ENCODE measurements around the gene MS4A18. TPM values are rescaled to one million over a fixed set of nuclear protein-coding genes. Genes with fewer than 3 reads are reported as not detected.
"Not testable (repeated sequence)": the region's sequence is repeated elsewhere in the genome, so short reads cannot be mapped to it uniquely, and the experiment has no call there.

MS4A18 gene
- polyA plus RNA-seq (2013, experiment 1 of 2): not detected
- polyA plus RNA-seq (2013, experiment 2 of 2): not detected

- H3K4me3 ChIP-seq (ENCODE audit: low read length): no peak within 1 kb of the TSS
- WGBS: 96% methylated on average over 3 of the region's 3 CpGs
- H3K27me3 ChIP-seq (ENCODE audit: insufficient read depth, low read length): no peaks in the 10 kb centered on the region
- 0 out of 2 replicates have a peak, but pooled peaks cover 3% of the 10 kb centered on the region for H3K9me3 ChIP-seq (ENCODE audit: insufficient read depth, low read depth, low read length)
- H3K27ac ChIP-seq (ENCODE audit: low read depth, low read length): no peak within 1 kb of the TSS
- no peaks in the 10 kb centered on the region for H3K36me3 ChIP-seq (ENCODE audit: insufficient read depth, low read length)
- no peaks in the 10 kb centered on the region for H3K4me1 ChIP-seq (ENCODE audit: insufficient read depth, low read length)
- no peak within 1 kb of the TSS for H3K9ac ChIP-seq (ENCODE audit: low read depth, low read length)
Observed at GRCh38 chr11:60724420-60724819, at the start of gene MS4A18. Gene MS4A18 (plus strand): TSS chr11:60724720.

- not testable (repeated sequence) for H3K4me1 ChIP-seq (ENCODE audit: insufficient read depth, low read length); H3K27ac ChIP-seq (ENCODE audit: low read depth, low read length); H3K36me3 ChIP-seq (ENCODE audit: insufficient read depth, low read length); H3K27me3 ChIP-seq (ENCODE audit: insufficient read depth, low read length); H3K4me3 ChIP-seq (ENCODE audit: low read length); H3K9ac ChIP-seq (ENCODE audit: low read depth, low read length)
- H3K9me3 ChIP-seq (ENCODE audit: insufficient read depth, low read depth, low read length): peaks cover 73% of the 10 kb centered on the region
- WGBS: 94% methylated on average over 2 of the region's 2 CpGs
Observed at GRCh38 chr11:60678231-60678630, 46.3 kb upstream of the MS4A18 start.

- H3K27ac ChIP-seq (ENCODE audit: low read depth, low read length): no peak overlapping the region
- H3K9ac ChIP-seq (ENCODE audit: low read depth, low read length): no peak overlapping the region
- H3K4me3 ChIP-seq (ENCODE audit: low read length): no peak overlapping the region
- peaks cover 59% of the 10 kb centered on the region for H3K9me3 ChIP-seq (ENCODE audit: insufficient read depth, low read depth, low read length)
- no peaks in the 10 kb centered on the region for H3K4me1 ChIP-seq (ENCODE audit: insufficient read depth, low read length)
- no peaks in the 10 kb centered on the region for H3K36me3 ChIP-seq (ENCODE audit: insufficient read depth, low read length)
- no peaks in the 10 kb centered on the region for H3K27me3 ChIP-seq (ENCODE audit: insufficient read depth, low read length)
Observed at GRCh38 chr11:60679879-60680278, 44.6 kb upstream of the MS4A18 start.

GRCh38 chr11:60680455-60681119, 43.9 kb upstream of the MS4A18 start:
- Histone ChIP-seq H3K4me1 (ENCODE audit: insufficient read depth, low read length) (no peaks in the 10 kb centered on the region), H3K27me3 (ENCODE audit: insufficient read depth, low read length) (no peaks in the 10 kb centered on the region), H3K9me3 (ENCODE audit: insufficient read depth, low read depth, low read length) (peaks cover 56% of the 10 kb centered on the region), H3K9ac (ENCODE audit: low read depth, low read length) (no peak overlapping the region), H3K4me3 (ENCODE audit: low read length) (no peak overlapping the region), H3K36me3 (ENCODE audit: insufficient read depth, low read length) (no peaks in the 10 kb centered on the region), H3K27ac (ENCODE audit: low read depth, low read length) (no peak overlapping the region)
- whole genome bisulfite sequencing: 90% methylated on average over 3 of the region's 3 CpGs

GRCh38 chr11:60684541-60684848, 40.0 kb upstream of the MS4A18 start:
- H3K4me1 ChIP-seq (ENCODE audit: insufficient read depth, low read length); H3K36me3 ChIP-seq (ENCODE audit: insufficient read depth, low read length); H3K4me3 ChIP-seq (ENCODE audit: low read length); H3K27me3 ChIP-seq (ENCODE audit: insufficient read depth, low read length); H3K9ac ChIP-seq (ENCODE audit: low read depth, low read length); H3K27ac ChIP-seq (ENCODE audit: low read depth, low read length): not testable (repeated sequence)
- H3K9me3 ChIP-seq (ENCODE audit: insufficient read depth, low read depth, low read length): peaks cover 23% of the 10 kb centered on the region
- 92% methylated on average over 2 of the region's 2 CpGs for WGBS

GRCh38 chr11:60691661-60692060, 32.9 kb upstream of the MS4A18 start:
- Histone ChIP-seq H3K4me1 (ENCODE audit: insufficient read depth, low read length) (no peaks in the 10 kb centered on the region), H3K9ac (ENCODE audit: low read depth, low read length) (no peak overlapping the region), H3K9me3 (ENCODE audit: insufficient read depth, low read depth, low read length) (no peaks in the 10 kb centered on the region), H3K4me3 (ENCODE audit: low read length) (no peak overlapping the region), H3K36me3 (ENCODE audit: insufficient read depth, low read length) (no peaks in the 10 kb centered on the region), H3K27ac (ENCODE audit: low read depth, low read length) (no peak overlapping the region), H3K27me3 (ENCODE audit: insufficient read depth, low read length) (no peaks in the 10 kb centered on the region)
- 90% methylated on average over 5 of the region's 5 CpGs for WGBS

GRCh38 chr11:60699284-60699691, 25.2 kb upstream of the MS4A18 start, which contains the start of gene MS4A8:
Gene MS4A8 (plus strand): TSS chr11:60699612. CDS start chr11:60700861, 1,249 bp downstream.
- WGBS: 85% methylated on average over 2 of the region's 2 CpGs
- Histone ChIP-seq H3K4me1 (ENCODE audit: insufficient read depth, low read length) (peaks cover 5% of the 10 kb centered on the region; the same call in 1 of the 2 replicates), H3K27me3 (ENCODE audit: insufficient read depth, low read length) (no peaks in the 10 kb centered on the region), H3K9ac (ENCODE audit: low read depth, low read length) (no peak within 1 kb of the TSS), H3K4me3 (ENCODE audit: low read length) (no peak within 1 kb of the TSS), H3K27ac (ENCODE audit: low read depth, low read length) (no peak within 1 kb of the TSS), H3K36me3 (ENCODE audit: insufficient read depth, low read length) (no peaks in the 10 kb centered on the region), H3K9me3 (ENCODE audit: insufficient read depth, low read depth, low read length) (no peaks in the 10 kb centered on the region)

GRCh38 chr11:60699936-60700335, 24.6 kb upstream of the MS4A18 start:
- WGBS: 96% methylated on average over 5 of the region's 5 CpGs
- no peak overlapping the region for H3K9ac ChIP-seq (ENCODE audit: low read depth, low read length)
- H3K4me3 ChIP-seq (ENCODE audit: low read length): no peak overlapping the region
- peaks cover 5% of the 10 kb centered on the region; the same call in 1 of the 2 replicates for H3K4me1 ChIP-seq (ENCODE audit: insufficient read depth, low read length)
- H3K27ac ChIP-seq (ENCODE audit: low read depth, low read length): no peak overlapping the region
- no peaks in the 10 kb centered on the region for H3K27me3 ChIP-seq (ENCODE audit: insufficient read depth, low read length)
- H3K9me3 ChIP-seq (ENCODE audit: insufficient read depth, low read depth, low read length): no peaks in the 10 kb centered on the region
- no peaks in the 10 kb centered on the region for H3K36me3 ChIP-seq (ENCODE audit: insufficient read depth, low read length)

GRCh38 chr11:60700689-60701468, 23.6 kb upstream of the MS4A18 start:
- Histone ChIP-seq H3K27ac (ENCODE audit: low read depth, low read length) (no peak overlapping the region), H3K9me3 (ENCODE audit: insufficient read depth, low read depth, low read length) (no peaks in the 10 kb centered on the region), H3K9ac (ENCODE audit: low read depth, low read length) (peak overlapping the region; percentile 29; the same call in 1 of the 2 replicates), H3K4me1 (ENCODE audit: insufficient read depth, low read length) (peaks cover 5% of the 10 kb centered on the region; the same call in 1 of the 2 replicates), H3K27me3 (ENCODE audit: insufficient read depth, low read length) (no peaks in the 10 kb centered on the region), H3K36me3 (ENCODE audit: insufficient read depth, low read length) (no peaks in the 10 kb centered on the region), H3K4me3 (ENCODE audit: low read length) (no peak overlapping the region)
- WGBS: 74% methylated on average over 14 of the region's 14 CpGs

- Histone ChIP-seq H3K9ac (ENCODE audit: low read depth, low read length) (peak overlapping the region; percentile 29; the same call in 1 of the 2 replicates), H3K27ac (ENCODE audit: low read depth, low read length) (no peak overlapping the region), H3K4me3 (ENCODE audit: low read length) (no peak overlapping the region), H3K36me3 (ENCODE audit: insufficient read depth, low read length) (no peaks in the 10 kb centered on the region), H3K9me3 (ENCODE audit: insufficient read depth, low read depth, low read length) (no peaks in the 10 kb centered on the region), H3K4me1 (ENCODE audit: insufficient read depth, low read length) (peaks cover 5% of the 10 kb centered on the region; the same call in 1 of the 2 replicates), H3K27me3 (ENCODE audit: insufficient read depth, low read length) (no peaks in the 10 kb centered on the region)
- WGBS: 82% methylated on average over 3 of the region's 4 CpGs
Observed at GRCh38 chr11:60701469-60701818, 23.1 kb upstream of the MS4A18 start.

- H3K4me1 ChIP-seq (ENCODE audit: insufficient read depth, low read length): peaks cover 5% of the 10 kb centered on the region; the same call in 1 of the 2 replicates
- H3K9ac ChIP-seq (ENCODE audit: low read depth, low read length): no peak overlapping the region
- H3K9me3 ChIP-seq (ENCODE audit: insufficient read depth, low read depth, low read length): no peaks in the 10 kb centered on the region
- no peak overlapping the region for H3K4me3 ChIP-seq (ENCODE audit: low read length)
- WGBS: 95% methylated on average over 12 of the region's 12 CpGs
- H3K36me3 ChIP-seq (ENCODE audit: insufficient read depth, low read length): no peaks in the 10 kb centered on the region
- H3K27ac ChIP-seq (ENCODE audit: low read depth, low read length): no peak overlapping the region
- no peaks in the 10 kb centered on the region for H3K27me3 ChIP-seq (ENCODE audit: insufficient read depth, low read length)
Observed at GRCh38 chr11:60703374-60703773, 21.1 kb upstream of the MS4A18 start.

Data from HUES64 (cell line).